ELF-1 (cell line): Measurements from ENCODE around the gene CHMP3.
"Not testable (repeated sequence)": the region's sequence is repeated elsewhere in the genome, so short reads cannot be mapped to it uniquely, and the experiment has no call there.

Experiments
- DNase-seq: peaks from one replicate; pipeline ENCODE4 v3.0.0-alpha.2; 2016; ENCODE audit warnings: low read depth, low spot score

Gene CHMP3

DNA sequence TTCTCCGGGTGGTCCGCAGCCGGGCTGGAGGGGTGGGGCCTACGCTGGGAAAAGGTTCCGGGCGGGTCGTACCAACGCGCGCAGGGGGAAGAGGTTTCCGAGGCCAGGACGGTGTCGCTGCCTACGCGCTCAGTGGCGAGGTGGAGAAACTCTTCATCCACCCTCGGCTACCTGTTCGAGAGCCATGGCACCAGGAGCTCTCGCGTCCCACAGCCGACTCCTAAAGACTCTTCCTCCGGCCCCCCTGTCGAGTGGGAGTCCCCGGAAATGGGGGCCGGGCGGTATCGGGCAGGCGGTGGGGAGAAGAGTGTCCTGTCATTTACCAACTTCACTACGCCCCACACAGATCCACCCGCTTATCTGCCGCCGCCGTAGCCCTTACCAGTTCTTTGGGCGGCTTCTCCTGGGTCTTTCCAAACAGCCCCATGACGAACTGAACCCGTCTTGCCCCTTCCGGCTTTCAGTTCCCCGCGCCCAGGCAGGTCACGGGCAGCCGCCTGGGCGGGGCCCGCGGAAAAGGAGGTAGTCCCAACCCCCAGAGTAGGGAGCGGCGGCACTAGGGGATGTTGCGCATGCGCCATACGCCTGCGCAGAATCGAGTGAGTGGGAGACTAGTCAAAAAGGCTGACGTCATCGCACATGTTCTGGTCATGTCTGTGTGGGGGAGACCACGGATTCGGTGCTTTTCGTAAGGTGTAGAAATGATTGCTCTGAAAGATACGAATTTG, at the start of gene CHMP3:
TSS of gene CHMP3 (minus strand) at position 522 of the 728 bp plus-strand sequence. CDS start at position 427, 95 bp downstream.
- peak; percentile 97 for DNase-seq

DNA sequence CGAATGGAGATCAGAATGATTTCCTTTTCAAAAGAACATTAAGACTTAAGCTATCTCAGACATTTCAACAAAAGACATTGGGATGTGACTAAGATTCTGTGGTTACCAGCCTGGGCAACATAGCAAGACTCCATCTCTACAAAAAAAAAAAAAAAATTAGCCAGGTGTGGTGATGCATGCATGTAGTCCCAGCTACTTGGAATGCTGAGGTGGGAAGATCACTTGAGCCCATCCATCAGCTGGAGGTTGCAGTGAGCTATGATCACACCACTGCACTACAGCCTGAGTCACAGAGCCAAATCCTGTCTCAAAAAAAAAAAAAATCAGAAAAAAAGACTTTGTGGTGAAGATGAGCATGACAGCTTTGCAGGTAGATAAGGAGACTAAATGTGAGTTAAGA, 47.6 kb upstream of the CHMP3 start:
- no peak for DNase-seq

DNA sequence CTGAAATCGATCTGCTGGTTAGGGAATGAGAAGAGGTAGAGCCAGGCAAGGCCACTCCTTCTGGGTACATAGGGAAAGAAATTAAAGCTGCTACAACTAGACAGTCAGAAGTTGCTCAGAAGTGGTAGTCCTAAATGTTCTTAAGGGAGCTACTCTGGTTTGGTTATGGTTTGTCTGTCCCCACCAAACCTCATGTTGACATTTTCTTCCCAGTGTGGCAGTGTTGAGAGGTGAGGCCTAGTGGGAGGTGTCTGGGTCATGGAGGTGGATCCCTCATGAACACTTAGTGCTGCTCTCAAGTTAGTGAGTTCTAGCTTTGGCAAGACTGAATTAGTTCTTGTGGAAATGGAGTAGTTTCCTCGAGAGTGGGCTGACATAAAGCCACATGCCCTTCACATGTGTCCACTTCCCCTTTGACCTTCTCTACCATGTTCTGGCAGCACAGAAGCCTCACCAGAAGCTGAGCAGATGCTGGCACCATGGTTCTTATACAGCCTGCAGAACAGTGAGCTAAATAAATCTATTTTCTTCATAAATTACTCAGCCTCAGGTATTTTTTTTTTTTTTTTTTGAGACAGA, 45.7 kb upstream of the CHMP3 start:
- DNase-seq, result no peak

DNA sequence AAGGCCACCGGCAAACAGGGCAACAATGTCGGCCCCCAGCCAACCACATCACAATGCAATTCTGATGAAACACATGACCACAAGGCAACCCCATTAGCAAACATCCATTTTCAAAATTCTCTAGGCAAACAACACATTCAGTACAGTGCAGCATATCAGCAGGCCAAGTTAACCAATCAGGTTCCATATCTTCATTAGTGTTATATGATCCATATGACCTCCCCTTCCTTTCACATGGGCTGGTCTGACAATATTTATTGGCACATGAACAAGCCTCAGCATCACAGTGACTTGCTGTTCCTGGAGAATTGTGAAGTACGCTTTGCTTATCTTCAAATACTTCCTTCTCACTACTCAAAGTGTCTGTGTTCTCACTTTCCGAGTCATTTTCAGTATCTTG, 40.7 kb upstream of the CHMP3 start:
- DNase-seq, result no peak

DNA sequence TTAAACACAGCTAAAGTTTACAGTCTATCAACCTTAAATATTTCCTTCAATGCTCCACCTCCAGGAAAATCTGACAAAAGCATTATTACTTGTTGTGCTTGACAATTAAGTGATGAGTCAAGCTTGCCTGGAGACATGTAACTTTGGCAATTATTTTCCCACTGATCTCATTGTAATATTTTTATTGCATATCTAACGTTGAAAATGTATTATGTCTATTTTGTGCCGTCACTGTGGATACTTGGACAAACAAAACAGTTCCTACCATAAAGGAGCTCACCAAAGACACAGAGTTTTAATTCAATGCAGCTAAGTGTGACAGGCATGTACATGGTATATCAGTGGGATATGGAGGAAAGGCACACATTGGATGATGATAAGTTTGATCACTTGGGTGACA, 35.7 kb upstream of the CHMP3 start:
- no peak for DNase-seq

DNA sequence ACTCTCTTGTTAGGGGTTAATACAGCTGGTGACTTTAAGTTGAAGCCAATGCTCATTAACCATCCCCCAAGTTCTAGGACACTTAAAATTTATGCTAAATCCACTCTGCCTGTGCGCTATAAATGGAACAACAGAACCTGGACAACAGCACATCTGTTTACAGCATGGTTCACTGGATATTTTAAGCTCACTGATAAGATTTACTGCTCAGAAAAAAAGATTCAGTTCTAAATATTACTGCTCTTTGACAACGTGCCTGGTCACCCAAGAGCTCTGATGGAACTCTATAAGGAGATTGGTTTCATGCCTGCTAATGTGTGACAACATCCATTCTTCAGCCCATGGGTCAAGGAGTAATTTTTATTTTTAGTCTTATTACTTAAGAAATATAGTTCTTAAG, 32.9 kb upstream of the CHMP3 start:
- DNase-seq, result no peak

DNA sequence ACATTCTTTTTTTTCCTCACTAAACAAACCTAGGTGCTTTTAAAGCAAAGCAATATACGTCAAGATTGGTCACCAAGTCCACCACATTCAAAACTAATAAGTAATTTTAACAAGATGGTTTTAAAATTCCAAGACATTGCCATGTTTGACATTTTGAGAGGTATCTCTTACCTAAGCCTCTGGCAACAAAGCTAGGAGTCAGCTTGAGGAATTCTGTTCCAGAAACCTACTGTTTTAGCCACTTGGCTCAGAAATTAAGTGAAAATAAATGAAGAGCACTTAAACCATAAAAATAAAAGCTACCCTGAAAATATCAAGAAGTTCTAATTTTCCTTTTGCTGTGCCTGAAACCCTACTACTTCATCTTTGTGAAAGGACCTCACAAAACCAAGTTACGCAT, 30.0 kb upstream of the CHMP3 start:
- DNase-seq, result no peak

DNA sequence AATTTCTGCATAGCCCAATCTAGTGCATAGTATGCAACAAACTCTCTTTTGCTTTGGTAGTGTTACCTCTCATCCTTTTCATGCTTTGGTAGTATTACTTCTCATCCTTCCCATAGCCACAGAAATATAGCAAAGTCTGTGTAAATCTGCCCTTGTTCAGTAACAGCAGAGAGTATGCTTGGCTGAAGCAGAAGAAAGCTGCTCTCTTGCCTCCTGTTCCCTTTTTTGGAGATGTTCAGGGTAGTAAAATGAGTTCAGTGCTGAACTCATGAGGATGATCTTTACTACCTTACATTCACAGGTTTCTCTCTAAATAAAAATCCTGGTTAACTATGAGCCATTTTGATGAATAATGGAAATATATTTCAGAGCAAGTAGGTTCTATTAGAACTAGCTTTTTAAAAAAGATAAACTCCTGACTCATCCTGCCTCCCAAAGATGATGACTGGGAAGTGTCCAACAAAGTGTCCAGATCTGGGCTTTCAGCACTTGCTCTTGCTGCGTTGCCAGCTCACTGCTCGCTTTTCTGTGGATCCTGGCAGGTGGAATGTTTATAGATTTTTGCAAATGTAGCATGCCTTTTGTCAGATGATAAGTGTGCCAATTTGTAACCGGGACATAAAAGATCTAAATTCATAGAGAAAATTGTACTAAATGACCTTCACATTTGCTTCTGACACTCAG, 29.4 kb upstream of the CHMP3 start:
- no peak for DNase-seq

DNA sequence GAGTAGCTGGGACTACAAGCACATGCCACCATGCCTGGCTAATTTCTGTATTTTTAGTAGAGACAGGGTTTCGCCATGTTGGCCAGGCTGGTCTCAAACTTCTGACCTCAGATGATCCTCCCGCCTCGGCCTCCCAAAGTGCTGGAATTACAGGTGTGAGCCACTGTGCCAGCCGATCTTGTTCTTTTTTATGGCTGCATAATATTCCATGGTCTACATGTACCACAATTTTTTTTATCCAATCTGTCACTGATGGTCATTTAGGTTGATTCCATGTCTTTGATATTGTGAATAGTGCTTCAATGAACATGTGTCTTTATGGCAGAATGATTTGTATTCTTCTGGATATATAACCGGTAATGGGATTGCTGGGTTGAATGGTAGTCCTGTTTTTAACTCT, 26.5 kb upstream of the CHMP3 start:
- not testable (repeated sequence) for DNase-seq

DNA sequence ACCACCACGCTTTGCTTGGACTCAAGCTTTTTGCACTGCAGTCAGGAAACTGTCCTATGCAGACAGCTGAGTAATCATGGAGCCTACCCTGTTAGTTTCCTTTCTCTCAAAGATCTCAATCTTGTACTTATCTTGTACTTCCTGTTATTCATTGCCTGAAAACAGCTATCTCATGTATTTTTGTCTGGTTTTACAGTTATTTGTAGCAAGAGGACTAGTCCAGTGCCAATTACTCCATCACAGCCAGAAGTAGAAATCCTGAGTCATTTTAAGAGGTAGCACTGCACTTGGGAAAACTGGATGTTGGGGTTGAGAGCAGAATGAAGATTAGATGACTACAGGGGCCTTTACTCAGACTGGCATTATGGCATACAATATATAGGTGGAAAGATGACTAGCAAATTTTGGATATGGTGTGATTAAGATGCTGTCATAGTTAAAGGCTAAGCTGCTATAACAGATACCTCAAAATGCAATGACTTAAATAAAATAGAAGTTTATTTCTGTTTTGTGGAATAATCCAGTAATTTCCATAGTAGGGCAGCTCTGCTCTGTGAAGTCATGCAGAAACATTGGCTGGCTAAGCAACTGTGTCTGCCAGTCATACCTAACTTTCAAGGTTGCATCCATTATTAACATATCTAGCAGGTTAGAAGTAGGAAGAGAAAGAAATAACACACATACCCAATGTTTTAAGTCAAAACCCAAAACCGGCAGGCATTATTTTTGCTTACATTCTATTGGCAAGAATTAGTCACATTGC, 21.1 kb upstream of the CHMP3 start:
- DNase-seq, result no peak

DNA sequence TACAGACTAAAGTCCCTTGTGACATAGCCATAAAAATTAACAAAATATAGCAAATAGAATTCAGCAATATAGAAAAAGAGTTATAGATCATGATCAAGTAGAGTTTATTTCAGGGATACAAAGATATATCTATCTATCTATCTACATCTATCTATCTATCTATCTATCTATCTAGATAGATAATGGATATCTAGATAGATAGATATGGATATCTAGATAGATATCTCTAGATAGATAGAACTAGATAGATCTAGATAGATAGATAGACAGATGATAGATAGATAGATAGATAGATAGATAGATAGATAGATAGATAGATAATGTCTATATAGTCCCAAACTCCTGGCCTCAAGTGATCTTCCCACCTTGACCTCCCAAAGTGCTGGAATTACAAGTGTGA, 17.3 kb upstream of the CHMP3 start:
- DNase-seq, result no peak

DNA sequence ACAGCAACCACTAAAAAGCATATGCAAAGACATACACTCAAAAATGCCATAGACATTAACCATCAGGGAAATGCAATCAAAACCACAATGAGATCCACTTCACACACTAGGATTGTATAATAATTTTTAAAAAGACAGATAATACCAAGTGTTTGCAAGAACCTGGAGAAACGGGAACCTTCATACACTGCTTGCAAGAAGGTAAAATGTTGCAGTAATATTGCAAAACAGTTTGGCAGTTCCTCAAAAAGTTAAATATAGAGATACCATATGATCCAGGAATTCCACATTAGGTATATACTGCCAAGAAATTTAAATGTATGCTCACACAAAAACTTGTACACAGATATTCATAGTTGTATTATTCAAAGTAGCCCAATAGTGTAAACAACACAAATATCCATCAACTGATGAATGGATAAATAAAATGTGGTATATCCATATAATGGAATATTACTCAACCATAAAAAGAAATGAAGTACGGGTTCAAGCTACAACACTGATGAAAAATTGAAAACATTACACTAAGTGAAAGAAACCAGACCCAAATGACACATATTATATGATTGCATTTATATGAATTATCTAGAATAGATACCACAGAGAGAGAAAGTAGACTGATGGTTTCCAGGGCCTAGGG, 14.7 kb upstream of the CHMP3 start:
- DNase-seq, result no peak

DNA sequence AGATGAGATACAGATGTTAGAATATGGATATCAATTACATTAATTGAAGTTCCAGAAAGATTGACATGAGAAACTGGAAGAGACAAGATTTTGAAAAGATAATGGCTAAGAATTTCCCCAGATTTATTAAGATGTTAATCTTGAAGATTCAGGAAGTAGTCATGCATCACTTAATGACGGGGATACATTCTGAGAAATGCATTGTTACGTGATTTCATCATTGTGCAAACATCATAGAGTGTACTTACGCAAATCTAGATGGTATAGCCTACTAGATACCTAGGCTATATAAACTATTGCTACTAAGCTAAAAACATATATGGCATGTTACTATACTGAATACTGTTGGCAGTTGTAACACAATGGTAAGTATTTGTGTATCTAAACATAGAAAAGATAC, 6.8 kb upstream of the CHMP3 start:
- DNase-seq, result no peak

DNA sequence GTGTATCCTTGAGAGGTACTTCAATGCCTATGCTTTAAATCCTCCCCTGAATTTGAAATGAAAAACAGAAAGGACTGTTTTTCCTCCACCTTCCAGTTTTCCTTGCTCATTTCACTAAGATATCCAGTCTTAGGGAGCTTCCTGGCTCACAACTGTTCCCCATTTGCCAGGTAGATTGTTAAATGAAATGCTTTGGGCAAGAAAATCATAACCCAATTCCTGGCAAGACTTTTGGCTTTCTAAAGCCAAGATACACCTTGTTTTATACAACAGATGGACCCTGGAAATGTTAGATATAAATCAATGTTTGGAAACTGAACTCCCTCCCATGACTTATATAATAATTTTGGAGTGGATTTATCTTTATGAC, 3.6 kb upstream of the CHMP3 start:
- DNase-seq, result no peak

DNA sequence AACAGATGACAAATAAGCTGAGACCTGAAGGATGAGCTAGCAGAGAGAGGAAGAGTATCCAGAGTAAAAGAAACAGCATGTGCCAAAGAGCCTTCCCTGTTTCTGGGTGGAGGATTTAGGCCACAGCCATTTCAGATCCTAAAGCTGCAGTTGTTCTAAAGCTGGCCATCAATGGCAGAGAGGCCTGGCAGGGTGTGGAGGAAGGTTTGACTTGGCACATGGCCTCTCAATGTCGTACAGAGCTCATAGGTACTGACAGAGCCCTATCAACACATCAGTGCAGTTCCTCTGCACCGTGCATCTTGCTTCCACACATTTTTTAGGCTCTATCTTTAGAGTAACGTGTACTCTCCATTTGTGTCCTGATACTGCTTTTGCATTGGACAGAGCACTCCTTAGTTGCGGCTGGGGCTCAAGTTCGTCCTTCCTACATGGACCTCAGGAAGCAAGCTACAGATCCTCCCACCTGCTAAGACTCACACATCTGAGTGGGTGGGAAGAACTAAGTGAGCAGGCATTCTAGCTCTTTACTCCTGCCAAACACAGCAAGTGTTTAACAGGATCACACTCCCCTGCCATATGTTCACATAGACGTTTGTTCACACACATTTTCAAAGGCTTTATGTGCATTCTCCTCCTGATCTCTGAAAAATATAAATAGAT, 3.0 kb upstream of the CHMP3 start:
- DNase-seq, result no peak

DNA sequence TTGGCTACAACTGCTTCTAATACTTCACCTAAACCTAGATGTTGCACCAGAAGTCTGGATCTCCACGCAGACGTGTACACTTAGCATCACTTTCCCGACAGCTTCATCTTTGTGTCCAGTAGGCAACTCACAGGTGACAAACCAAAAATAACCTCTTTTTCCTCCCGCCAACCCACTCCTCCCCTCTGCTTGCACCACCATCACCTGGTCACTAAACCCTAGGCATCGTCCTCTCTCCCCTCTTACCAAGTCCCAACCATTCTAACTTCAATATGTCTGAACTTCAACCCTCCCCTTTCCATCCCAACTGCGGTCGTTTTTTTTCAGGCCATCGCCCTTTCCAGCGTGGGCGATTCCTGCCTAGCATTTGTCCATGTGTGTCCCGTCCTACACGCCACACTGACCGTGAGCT, 413 bp upstream of the CHMP3 start:
- DNase-seq, result no peak

DNA sequence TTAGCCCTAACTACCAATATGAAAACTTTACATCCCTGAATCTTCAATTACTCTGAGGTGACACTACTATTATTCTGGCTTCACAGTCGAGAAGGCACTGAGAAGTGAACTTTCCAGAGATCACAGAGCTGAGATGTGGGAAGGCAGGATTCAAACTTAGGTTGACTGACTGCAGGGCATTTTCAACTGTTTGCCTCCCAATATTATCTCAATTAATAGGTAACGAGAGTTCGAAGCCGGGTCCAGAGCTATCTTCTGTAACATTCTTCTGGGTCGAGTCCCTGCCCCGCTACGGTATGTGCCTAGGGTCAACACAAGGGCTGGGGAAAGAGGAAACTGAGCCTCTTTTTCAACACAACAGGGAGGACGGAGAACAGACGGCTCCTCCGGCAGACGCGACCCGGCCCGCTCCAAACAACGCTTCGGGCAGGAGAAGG, 740 bp downstream of the CHMP3 start:
- DNase-seq, result no peak

DNA sequence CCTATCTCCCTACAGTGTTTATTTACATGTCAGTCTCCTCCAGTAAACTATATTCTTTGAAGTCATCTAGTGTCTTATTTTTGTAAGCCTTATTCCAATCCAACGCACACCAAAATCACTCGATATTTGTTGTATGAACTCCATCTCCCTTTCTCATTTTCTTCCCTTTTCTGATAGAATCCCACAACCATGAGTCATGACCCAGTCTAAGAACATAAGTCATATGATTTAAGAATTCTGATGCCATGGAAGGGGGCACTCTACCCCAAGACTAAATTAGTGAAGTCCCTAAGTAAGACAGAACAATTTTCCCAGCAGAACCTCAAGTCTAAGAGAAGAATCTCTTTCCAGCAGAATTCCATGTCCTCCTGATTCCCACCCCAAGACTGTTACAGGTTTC, 5.4 kb downstream of the CHMP3 start:
- DNase-seq, result no peak

DNA sequence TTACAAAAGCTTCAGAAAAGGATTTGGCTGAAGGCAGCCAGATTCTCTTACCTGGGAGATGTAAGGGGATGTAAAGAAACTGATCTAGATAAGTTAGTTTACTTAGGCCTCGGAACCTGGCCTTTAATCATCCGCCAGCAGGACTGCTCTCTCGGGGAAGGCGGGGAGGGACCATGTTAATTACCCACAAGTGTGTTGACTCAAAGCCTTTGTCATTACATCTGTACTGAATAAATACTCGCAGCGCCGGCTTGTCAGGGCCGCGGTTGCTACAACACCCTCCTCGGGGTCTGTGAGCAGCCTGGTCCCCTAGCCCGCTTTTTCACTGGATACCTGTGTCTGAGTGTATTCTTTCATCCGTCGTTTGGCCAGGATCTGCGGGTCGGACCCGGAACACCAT, 6.7 kb downstream of the CHMP3 start:
- peak; percentile 16 for DNase-seq

DNA sequence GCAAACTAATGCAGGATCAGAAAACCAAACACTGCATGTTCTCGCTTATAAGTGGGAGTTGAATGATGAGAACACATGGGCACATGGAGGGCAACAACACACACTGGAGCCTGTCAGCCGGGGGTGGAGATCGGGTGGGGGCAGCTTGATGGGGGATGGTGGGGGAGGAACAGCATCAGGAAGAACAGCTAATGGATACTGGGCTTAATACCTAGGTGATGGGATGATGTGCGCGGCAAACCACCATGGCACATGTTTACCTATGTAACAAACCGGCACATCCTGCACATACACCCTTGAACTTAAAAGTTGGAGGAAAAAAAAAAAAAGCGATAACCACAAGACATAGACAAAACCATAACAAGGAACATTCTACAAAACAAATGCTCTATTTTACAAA, 10.4 kb downstream of the CHMP3 start:
- no peak for DNase-seq

DNA sequence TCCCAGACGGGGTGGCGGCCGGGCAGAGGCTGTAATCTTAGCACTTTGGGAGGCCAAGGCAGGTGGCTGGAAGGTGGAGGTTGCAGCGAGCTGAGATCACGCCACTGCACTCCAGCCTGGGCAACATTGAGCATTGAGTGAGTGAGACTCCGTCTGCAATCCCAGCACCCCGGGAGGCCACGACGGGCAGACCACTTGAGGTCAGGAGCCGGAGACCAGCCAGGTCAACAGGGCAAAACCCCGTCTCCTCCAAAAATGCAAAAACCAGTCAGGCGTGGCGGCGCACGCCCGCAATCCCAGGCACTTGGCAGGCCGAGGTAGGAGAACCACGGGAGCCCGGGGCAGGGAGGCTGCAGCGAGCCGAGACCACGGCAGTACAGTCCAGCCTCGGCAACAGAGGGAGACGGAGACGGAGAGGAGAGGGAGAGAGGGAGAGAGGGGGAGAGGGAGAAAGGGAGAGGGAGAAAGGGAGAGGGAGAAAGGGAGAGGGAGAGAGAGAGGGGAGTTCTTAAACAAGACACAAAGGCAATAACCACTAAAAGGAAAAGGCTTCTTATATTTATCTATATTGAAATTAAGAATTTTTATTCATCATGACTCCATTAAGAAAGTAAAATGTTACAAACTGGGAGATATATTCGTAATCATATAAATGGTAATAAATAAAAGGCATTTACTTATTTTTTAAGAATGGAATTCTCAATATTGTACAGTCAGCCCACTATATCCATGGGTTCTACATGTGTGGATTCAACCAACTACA, 13.1 kb downstream of the CHMP3 start:
- DNase-seq, result not testable (repeated sequence)
